HepG2 (cell line): ENCODE data around the gene DDX18. TPM values are rescaled to one million over a fixed set of nuclear protein-coding genes. Genes with fewer than 3 reads are reported as not detected.

Experiments
- ATAC-seq: fragments of 200-7000 bp; cut with Tn5 transposase; 3 replicates; pipeline ENCODE4 v1.9.1; 2020; ENCODE audit warnings: mild to moderate bottlenecking, moderate library complexity
- BruUV-seq: library from RNA; stranded (reverse); fragments of 400-500 nt; replicated peaks from 2 replicates; lab custom pipeline; 2021; lab: Mats Ljungman, UMichigan
- CTCF ChIA-PET: fragments of 300-600 bp; formaldehyde crosslinking; extraction: SDS; loops from one replicate; lab custom pipeline; 2021; ENCODE audit warnings: low total read pairs, inconsistent platforms, low intra/inter-chr PET ratio; lab: Yijun Ruan, JAX
- POLR2A ChIA-PET: fragments of 350-600 bp; sonication (Branson Sonifier 250); formaldehyde crosslinking; loops from one replicate; lab custom pipeline; 2020; ENCODE audit warnings: antibody characterized with exemption, inconsistent platforms; lab: Yijun Ruan, JAX
- DNase-seq: peaks from one replicate; pipeline ENCODE4 v3.0.0-alpha.2; 2015; ENCODE audit warnings: low spot score
- FAIRE-seq: peaks from 3 replicates; lab custom pipeline; 2011; peaks lifted over from hg19 to GRCh38; lab: Jason Lieb, UNC
- H2AFZ ChIP-seq: one replicate; pipeline ENCODE4 v1.6.1; 2011; ENCODE audit warnings: low read length, inconsistent platforms
- H3K27ac ChIP-seq: fragments of 300-600 bp; 3 replicates; pipeline ENCODE4 v1.8.0; 2011; ENCODE audit warnings: mixed run types, mild to moderate bottlenecking, mixed read lengths, low read length, inconsistent platforms; ENCODE audit not compliant: insufficient read depth; ENCODE audit errors: extremely low read length
- H3K27me3 ChIP-seq, 2 experiments: fragments of 200-600 bp in 1 of 2; 2 replicates in 1 of 2; 3 replicates in 1 of 2; pipeline versions ENCODE4 v1.6.0 to v1.8.0; 2011; ENCODE audit warnings: low read length in 2 of 2, mild to moderate bottlenecking in 2 of 2, moderate library complexity in 2 of 2, inconsistent platforms in 1 of 2; ENCODE audit not compliant: insufficient read depth in 2 of 2, control insufficient read depth in 1 of 2
- H3K36me3 ChIP-seq, 2 experiments: fragments of 200-600 bp in 1 of 2; replicated peaks in 1 of 2; 2 replicates in 1 of 2; 3 replicates in 1 of 2; pipeline versions ENCODE4 v1.5.1 to v1.8.0; 2011; ENCODE audit warnings: low read length in 2 of 2, inconsistent platforms in 1 of 2; ENCODE audit not compliant: insufficient read depth in 2 of 2, control insufficient read depth in 1 of 2
- H3K4me1 ChIP-seq: 2 replicates; pipeline ENCODE4 v1.5.1; 2012; ENCODE audit warnings: low read length, inconsistent platforms; ENCODE audit not compliant: insufficient read depth
- H3K4me2 ChIP-seq: 2 replicates; pipeline ENCODE4 v1.6.0; 2011; ENCODE audit warnings: low read depth, low read length, inconsistent platforms
- H3K4me3 ChIP-seq, 3 experiments: fragments of 200-600 bp in 1 of 3; sonication (generic), shearing (Covaris generic) in 1 of 3; replicated peaks in 1 of 3; 2 replicates each; pipeline ENCODE4 v1.5.1; 2011 to 2016; ENCODE audit warnings: low read length in 3 of 3, inconsistent platforms in 2 of 3, low read depth in 2 of 3, mild to moderate bottlenecking in 2 of 3, control low read depth in 1 of 3, mixed read lengths in 1 of 3; ENCODE audit not compliant: insufficient read depth in 1 of 3
- H3K79me2 ChIP-seq: one replicate; pipeline ENCODE4 v1.6.1; 2011; ENCODE audit warnings: low read length, inconsistent platforms; ENCODE audit not compliant: insufficient read depth
- H3K9ac ChIP-seq: 2 replicates; pipeline ENCODE4 v1.6.0; 2011; ENCODE audit warnings: mild to moderate bottlenecking, low read depth, low read length, inconsistent platforms; ENCODE audit not compliant: insufficient read depth
- H3K9me3 ChIP-seq: 2 replicates; pipeline ENCODE4 v1.5.1; 2012; ENCODE audit warnings: mild to moderate bottlenecking, low read length
- H4K20me1 ChIP-seq: 2 replicates; pipeline ENCODE4 v1.6.0; 2011; ENCODE audit warnings: inconsistent platforms, mild to moderate bottlenecking, low read length, moderate library complexity; ENCODE audit not compliant: insufficient read depth
- ETV5 ChIP-seq: IDR thresholded peaks from 2 replicates; pipeline ENCODE4 v1.6.1; 2018; ENCODE audit warnings: missing biosample characterization, missing genetic modification reagents, inconsistent platforms, borderline replicate concordance
- FOXA3 ChIP-seq: IDR thresholded peaks from 2 replicates; pipeline ENCODE4 v1.6.1; 2016; ENCODE audit warnings: missing genetic modification reagents, missing compliant biosample characterization
- HBP1 ChIP-seq: IDR thresholded peaks from 2 replicates; pipeline ENCODE4 v1.6.1; 2016; ENCODE audit warnings: low read depth, control low read depth
- POLR2AphosphoS2 ChIP-seq: IDR thresholded peaks from 2 replicates; pipeline ENCODE4 v1.6.1; 2011; ENCODE audit warnings: low read depth, low read length, improper control_type of control experiment
- SATB2 ChIP-seq: sonication (generic); formaldehyde crosslinking; IDR thresholded peaks from 2 replicates; pipeline ENCODE4 v1.5.0; 2020; ENCODE audit warnings: missing genetic modification reagents
- SOX13 ChIP-seq, 3 experiments: fragments of 450-650 bp in 1 of 3; sonication (generic) in 1 of 3; formaldehyde crosslinking in 1 of 3; IDR thresholded peaks in 2 of 3; conservative IDR thresholded peaks in 1 of 3; 2 replicates each; pipeline versions ENCODE4 v1.5.0 to v1.6.1; 2016 to 2020; ENCODE audit warnings: antibody characterized with exemption in 1 of 3, mild to moderate bottlenecking in 1 of 3, missing compliant biosample characterization in 1 of 3, missing genetic modification reagents in 1 of 3, moderate library complexity in 1 of 3
- SRF ChIP-seq: IDR thresholded peaks from 2 replicates; pipeline ENCODE4 v1.6.1; 2011; ENCODE audit warnings: mild to moderate bottlenecking, low read depth, low read length, moderate library complexity
- ZNF12 ChIP-seq: sonication (generic); formaldehyde crosslinking; IDR thresholded peaks from 2 replicates; pipeline ENCODE4 v1.5.0; 2020; ENCODE audit warnings: missing genetic modification reagents
- ZNF773 ChIP-seq: sonication (generic); formaldehyde crosslinking; IDR thresholded peaks from 2 replicates; pipeline ENCODE4 v1.4.0; 2020; ENCODE audit warnings: missing genetic modification reagents, borderline replicate concordance
- ZNF879 ChIP-seq: sonication (generic); formaldehyde crosslinking; IDR thresholded peaks from 2 replicates; pipeline ENCODE4 v1.8.1; 2023; ENCODE audit warnings: missing genetic modification reagents
- WGBS: methylation state at CpG from one replicate; pipeline ENCODE4 v1.1.6; 2017; ENCODE audit warnings: low lambda C conversion rate; 5-methylcytosine and 5-hydroxymethylcytosine counted together
- in situ Hi-C: cut with HindIII; loops from 2 replicates; pipeline ENCODE4 v1.10.0; 2017; ENCODE audit warnings: low pct_unique_long_range_greater_than_20kb; ENCODE audit not compliant: extremely low pct_ligation_motif_present
- intact Hi-C: fragments of 100-400 bp; cut with micrococcal nuclease; formaldehyde crosslinking; loops from one replicate; pipeline ENCODE4 v1.10.0; 2022; ENCODE audit not compliant: unreplicated experiment
- polyA plus RNA-seq, 8 experiments: library from polyadenylated mRNA; depleted of rRNA in 3 of 8; stranded (reverse) in 7 of 8; unstranded in 1 of 8; fragments of >200 nt; fragmentation: Illumina TruSeq in 4 of 8; extraction: Trizol in 4 of 8; gene quantifications; 2 replicates each; pipeline versions ENCODE4 v1.2.1 to v1.2.3, GENCODE V29; 2011 to 2016; ENCODE audit warnings: low read depth in 4 of 8, missing spikeins in 1 of 8, mixed read lengths in 1 of 8; ENCODE audit not compliant: insufficient read depth in 1 of 8
- total RNA-seq, 5 experiments: library from RNA; depleted of rRNA; stranded (reverse); fragments of >200 nt; fragmentation: Illumina TruSeq; extraction: Trizol; gene quantifications; 2 replicates each; pipeline ENCODE4 v1.2.3, GENCODE V29; 2016; ENCODE audit warnings: low read depth in 1 of 5
- TF ChIP-seq, protein P1 (sequence below): sonication (generic); formaldehyde crosslinking; IDR thresholded peaks from 2 replicates; pipeline ENCODE4 v1.4.0; 2020; ENCODE audit warnings: missing genetic modification reagents, mild to moderate bottlenecking, borderline replicate concordance

DDX18 gene
- total and polyA plus RNA-seq, 2 of the 13 experiments (the other 11 are each of a cell fraction or from before 2014, with no cell fraction given), result 64.0 to 134 TPM

GRCh38 chr2:117862459-117862858 lies 48.0 kb downstream of the DDX18 start:
- no peak overlapping the region for H3K9ac ChIP-seq
- no peak for DNase-seq
- intact Hi-C loops, result no loop called here
- TF ChIP-seq SATB2 (CRISPR knock-in tag) (no peak), ZNF12 (peak; percentile 92), SOX13 (IDR thresholded peaks at IDR 0.05) (no peak), SOX13 (CRISPR knock-in tag; conservative IDR thresholded peaks at IDR 0.05 in 1 of 2, IDR thresholded peaks at IDR 0.05 in 1 of 2) (no peak)
- TF ChIP-seq, protein P1, sequence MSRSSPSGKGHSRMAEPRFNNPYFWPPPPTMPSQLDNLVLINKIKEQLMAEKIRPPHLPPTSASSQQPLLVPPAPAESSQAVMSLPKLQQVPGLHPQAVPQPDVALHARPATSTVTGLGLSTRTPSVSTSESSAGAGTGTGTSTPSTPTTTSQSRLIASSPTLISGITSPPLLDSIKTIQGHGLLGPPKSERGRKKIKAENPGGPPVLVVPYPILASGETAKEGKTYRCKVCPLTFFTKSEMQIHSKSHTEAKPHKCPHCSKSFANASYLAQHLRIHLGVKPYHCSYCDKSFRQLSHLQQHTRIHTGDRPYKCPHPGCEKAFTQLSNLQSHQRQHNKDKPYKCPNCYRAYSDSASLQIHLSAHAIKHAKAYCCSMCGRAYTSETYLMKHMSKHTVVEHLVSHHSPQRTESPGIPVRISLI (CRISPR knock-in tag), result no peak
- TF ChIP-seq, all 625 proteins: peak for 1
- Histone ChIP-seq H3K4me1 (no peaks in the 10 kb centered on the region), H3K79me2 (no peaks in the 10 kb centered on the region), H3K27me3 (0 out of 5 replicates have a peak, but pooled peaks cover 0 to 2% of the 10 kb centered on the region in 2 experiments), H3K9me3 (no peaks in the 10 kb centered on the region), H2AFZ (no peak overlapping the region), H3K27ac (no peak overlapping the region), H3K36me3 (no peaks in the 10 kb centered on the region), H3K4me2 (no peak overlapping the region), H4K20me1 (no peaks in the 10 kb centered on the region), H3K4me3 (no peak overlapping the region)
- ATAC-seq (no peak), FAIRE-seq (no peak)
- BruUV-seq, result no TSS peak
- ChIA-PET POLR2A (no interaction called here), CTCF (no interaction called here)
- in situ Hi-C loops, result no loop called here

GRCh38 chr2:117875786-117876185 lies 61.3 kb downstream of the DDX18 start:
- in situ Hi-C loops, result no loop called here

More at GRCh38 chr2:117875786-117876185, 61.3 kb downstream of the DDX18 start:
- POLR2A ChIA-PET, result no interaction called here
- ATAC-seq, result no peak
- intact Hi-C loops, result no loop called here
- no peak for DNase-seq
- TF ChIP-seq ZNF879 (CRISPR knock-in tag) (no peak), POLR2AphosphoS2 (no peak), HBP1 (no peak), ZNF773 (no peak), FOXA3 (no peak), SRF (no peak), ETV5 (CRISPR knock-in tag) (no peak)
- TF ChIP-seq, all 625 proteins: peak for 0
- WGBS, result 0% methylated on average over 1 of the region's 1 CpG
- H4K20me1 ChIP-seq, result no peaks in the 10 kb centered on the region
- CTCF ChIA-PET, result no interaction called here
- no peak overlapping the region for H3K9ac ChIP-seq
- no peaks in the 10 kb centered on the region for H3K4me1 ChIP-seq
- H3K4me2 ChIP-seq, result no peak overlapping the region
- H3K79me2 ChIP-seq, result no peaks in the 10 kb centered on the region
- H2AFZ ChIP-seq, result no peak overlapping the region
- no peak for FAIRE-seq
- peaks cover 0 to 4% of the 10 kb centered on the region in 2 experiments; a peak in 2 of 5 replicates for H3K27me3 ChIP-seq
- no peaks in the 10 kb centered on the region for H3K36me3 ChIP-seq
- H3K4me3 ChIP-seq, result no peak overlapping the region
- H3K9me3 ChIP-seq, result no peaks in the 10 kb centered on the region
- no TSS peak for BruUV-seq
- H3K27ac ChIP-seq, result no peak overlapping the region
